Heart left ventricle (tissue), 16 donors: ENCODE results near the gene NSDHL. TPM values are rescaled to one million over a fixed set of nuclear protein-coding genes. Genes with fewer than 3 reads are reported as not detected.
A peak's percentile ranks its signal among the peaks of the same experiment; 100 is the strongest.

Source experiments
- ATAC-seq, 4 donors: fragments of 200-7000 bp; cut with Tn5 transposase; one replicate each; pipeline ENCODE4 v1.9.1; 2020 to 2022; ENCODE audit warnings: moderate library complexity in 4 of 4, mild to moderate bottlenecking in 3 of 4, moderate number of reproducible peaks in 1 of 4
- DNase-seq, 5 donors: peaks; one replicate each; pipeline ENCODE4 v3.0.0-alpha.2; 2020
- H3K27ac ChIP-seq, 12 donors: fragments of 200-600 bp; sonication (generic) in 4 of 12; one replicate each; pipeline versions ENCODE4 v1.5.0 to v1.8.0; 2016 to 2022; ENCODE audit warnings: mild to moderate bottlenecking in 2 of 12
- H3K27me3 ChIP-seq, 9 donors: fragments of 200-600 bp; sonication (generic) in 2 of 9; one replicate each; pipeline versions ENCODE4 v1.5.1 to v1.8.0; 2016 to 2022; ENCODE audit warnings: mild to moderate bottlenecking in 3 of 9
- H3K36me3 ChIP-seq, 9 donors: fragments of 200-600 bp; sonication (generic) in 2 of 9; one replicate each; pipeline versions ENCODE4 v1.5.0 to v1.8.0; 2018 to 2022; ENCODE audit warnings: mild to moderate bottlenecking in 2 of 9
- H3K4me1 ChIP-seq, 12 donors: fragments of 200-600 bp; sonication (generic) in 4 of 12; one replicate each; pipeline versions ENCODE4 v1.5.0 to v1.8.0; 2016 to 2022; ENCODE audit warnings: mild to moderate bottlenecking in 3 of 12
- H3K4me3 ChIP-seq, 12 donors: fragments of 200-600 bp; sonication (generic) in 4 of 12; one replicate each; pipeline versions ENCODE4 v1.5.0 to v1.8.0; 2017 to 2022; ENCODE audit warnings: mild to moderate bottlenecking in 9 of 12, moderate library complexity in 4 of 12
- H3K9me3 ChIP-seq, 12 donors: fragments of 200-600 bp; sonication (generic) in 4 of 12; one replicate each; pipeline versions ENCODE4 v1.5.0 to v1.8.0; 2016 to 2022; ENCODE audit warnings: mild to moderate bottlenecking in 1 of 12
- CTCF ChIP-seq, 12 donors: fragments of 200-600 bp; sonication (generic) in 4 of 12; IDR thresholded peaks; one replicate each; pipeline versions ENCODE4 v1.5.0 to v1.8.0; 2018 to 2022; ENCODE audit warnings: antibody characterized with exemption in 12 of 12, mild to moderate bottlenecking in 5 of 12
- POLR2A ChIP-seq, 2 donors: fragments of 450-650 bp; IDR thresholded peaks; one replicate each; pipeline ENCODE4 v1.6.1; 2017; ENCODE audit warnings: antibody characterized with exemption in 2 of 2, mild to moderate bottlenecking in 2 of 2, moderate library complexity in 2 of 2
- WGBS, 4 donors: extraction: QIAGEN DNeasy Blood & Tissue Kit in 2 of 4; methylation state at CpG; one replicate each; pipeline versions ENCODE4 v1.1.5 to v1.1.7; 2013 to 2018; 5-methylcytosine and 5-hydroxymethylcytosine counted together
- intact Hi-C, 10 donors: fragments of 100-400 bp; cut with DNase I; formaldehyde crosslinking; loops; one replicate each; pipeline versions ENCODE4 v1.11.1 to v1.14.2; 2022
- polyA plus RNA-seq, 2 donors: library from polyadenylated mRNA; stranded (reverse); fragments of 200-250 nt; gene quantifications; one replicate each; pipeline ENCODE4 v1.2.3, GENCODE V29; 2013
- total RNA-seq, 9 donors: library from RNA; depleted of rRNA in 2 of 9; stranded (reverse); fragments of >200 nt in 2 of 9; fragmentation: NEBNext Ultra II Directional in 3 of 9; extraction: Animal tissue kit (Norgen Biotek cat#: 25700) in 3 of 9; gene quantifications; one replicate each; pipeline versions ENCODE4 v1.1.0 to v1.2.4, GENCODE V29; 2016 to 2023
- donor health status: ischemic (EF 13 %, LVEDD 7.1; RV severe dilation, severe dysfunction).
- donor health status: healthy with polysubstance abuse.
- donor health status: DM: no; HTN: yes; CAD: no.
- donor health status: DM: no; HTN: no; CAD: no.
- donor health status: ischemic (EF 25% LVEDD 6.9; RV normal size, moderate dysfunction).
- donor health status: ischemic (EF 25% LVEDD 5.7; RV mildly dilated, moderate dysfunction).
- donor health status: healthy.
- donor health status: DM: yes; HTN: yes; CAD: no.
- donor health status: ischemic (EF 35%, LVEDD 5.7; RV mildly dilated, moderate dysfunction).
- donor health status: nonischemic (EF 11% LVEDD 7.7; RV severe dilation, severe dysfunction).
- donor health status: DM: yes; HTN: yes; CAD: no.
- donor health status: PGD.
- donor health status: ischemic (EF 29% LVEDD 5.4; RV normal size, mild dysfunction).
- donor health status: nonischemic (EF 23%, LVEDD 6.1; RV moderate dilation, normal function).

Gene NSDHL
- total and polyA plus RNA-seq, 11 donors: 10.8 to 44.6 (median 18.0) TPM

- intact Hi-C loops: no loop called here
- H3K4me1 ChIP-seq: peaks cover 0 to 4% (median 0%) of the 10 kb centered on the region in 12 donors
- H3K9me3 ChIP-seq: no peaks in the 10 kb centered on the region
- no peak for DNase-seq
- H3K36me3 ChIP-seq: no peaks in the 10 kb centered on the region
- H3K27ac ChIP-seq: no peak overlapping the region
- 83 to 95% (median 90%) methylated on average over 8 of the region's 8 CpGs for WGBS, 4 donors
- TF ChIP-seq CTCF (IDR thresholded peaks at IDR 0.05) (no peak), POLR2A (IDR thresholded peaks at IDR 0.05) (no peak)
- no peak for ATAC-seq
- no peak overlapping the region for H3K4me3 ChIP-seq
- peaks cover 0 to 45% (median 0%) of the 10 kb centered on the region in 9 donors for H3K27me3 ChIP-seq
Measured at GRCh38 chrX:152895724-152896420, 65.0 kb downstream of the NSDHL start.

GRCh38 chrX:152896450-152896849, 65.6 kb downstream of the NSDHL start:
- no peaks in the 10 kb centered on the region for H3K9me3 ChIP-seq
- WGBS, 4 donors: 66 to 81% (median 76%) methylated on average over 8 of the region's 8 CpGs
- peaks cover 0 to 4% (median 0%) of the 10 kb centered on the region in 12 donors for H3K4me1 ChIP-seq
- no peak overlapping the region for H3K27ac ChIP-seq
- ATAC-seq (no peak), DNase-seq (no peak)
- TF ChIP-seq CTCF (IDR thresholded peaks at IDR 0.05): no peak
- TF ChIP-seq POLR2A (IDR thresholded peaks at IDR 0.05): no peak
- no peaks in the 10 kb centered on the region for H3K36me3 ChIP-seq
- peaks cover 0 to 49% (median 0%) of the 10 kb centered on the region in 9 donors for H3K27me3 ChIP-seq
- intact Hi-C loops: no loop called here
- no peak overlapping the region for H3K4me3 ChIP-seq

- Histone ChIP-seq H3K36me3 (no peaks in the 10 kb centered on the region), H3K27ac (no peak within 1 kb of the TSS), H3K27me3 (peaks cover 0 to 41% (median 0%) of the 10 kb centered on the region in 9 donors), H3K4me3 (peak within 1 kb of the TSS in 10 of 12 donors; percentile 12 to 49 (median 35)), H3K4me1 (peaks cover 0 to 4% (median 0%) of the 10 kb centered on the region in 12 donors), H3K9me3 (no peaks in the 10 kb centered on the region)
- 12 to 63% (median 25%) methylated on average over 7 to 62 of the region's 64 CpGs for WGBS, 4 donors
- ATAC-seq (peak in 1 of 4 donors; percentile 60), DNase-seq (no peak)
- TF ChIP-seq CTCF (IDR thresholded peaks at IDR 0.05) (no peak), POLR2A (IDR thresholded peaks at IDR 0.05) (no peak)
- intact Hi-C loops: no loop called here
Measured at GRCh38 chrX:152897222-152898131, 66.6 kb downstream of the NSDHL start, which contains the start of gene ZNF185. TSS of gene ZNF185 (plus strand) at chrX:152898067. CDS start at chrX:152914490, 16,423 bp downstream.

GRCh38 chrX:152898442-152898841, 67.6 kb downstream of the NSDHL start:
- Histone ChIP-seq H3K4me3 (peak overlapping the region in 3 of 12 donors; percentile 28 to 42 (median 36)), H3K27me3 (peaks cover 0 to 37% (median 0%) of the 10 kb centered on the region in 9 donors), H3K4me1 (peaks cover 0 to 4% (median 0%) of the 10 kb centered on the region in 12 donors), H3K36me3 (no peaks in the 10 kb centered on the region), H3K9me3 (no peaks in the 10 kb centered on the region), H3K27ac (no peak overlapping the region)
- intact Hi-C loops: no loop called here
- WGBS, 4 donors: 69 to 70% (median 70%) methylated on average over 5 to 10 of the region's 10 CpGs
- no peak for ATAC-seq
- DNase-seq: no peak
- TF ChIP-seq POLR2A (IDR thresholded peaks at IDR 0.05) (no peak), CTCF (IDR thresholded peaks at IDR 0.05) (no peak)
